GM19463 (cell line): ENCODE results near the gene SULF2.

Experiments
- ATAC-seq: cut with Tn5 transposase; IDR thresholded peaks from one replicate; pipeline ENCODE4 v1.9.1; 2021; ENCODE audit warnings: mild to moderate bottlenecking, moderate library complexity; ENCODE audit not compliant: unreplicated experiment

Gene SULF2

GRCh38 chr20:47688385-47689381 is 96.6 kb downstream of the SULF2 start:
- ATAC-seq, result no peak

- ATAC-seq, result no peak
Observed at GRCh38 chr20:47687095-47687987, 97.9 kb downstream of the SULF2 start.

GRCh38 chr20:47686545-47686944 is 98.7 kb downstream of the SULF2 start:
- no peak for ATAC-seq

GRCh38 chr20:47684306-47685080 is 100.8 kb downstream of the SULF2 start:
- ATAC-seq, result no peak

- no peak for ATAC-seq
Observed at GRCh38 chr20:47682916-47683315, 102.4 kb downstream of the SULF2 start.

- ATAC-seq, result no peak
Observed at GRCh38 chr20:47682028-47682783, 103.1 kb downstream of the SULF2 start.

- ATAC-seq, result no peak
Observed at GRCh38 chr20:47680804-47681529, 104.3 kb downstream of the SULF2 start.

GRCh38 chr20:47679462-47679861 is 105.8 kb downstream of the SULF2 start:
- no peak for ATAC-seq

- ATAC-seq, result no peak
Observed at GRCh38 chr20:47678536-47678935, 106.7 kb downstream of the SULF2 start.

GRCh38 chr20:47677635-47678453 is 107.4 kb downstream of the SULF2 start:
- ATAC-seq, result no peak

GRCh38 chr20:47676912-47677634 is 108.2 kb downstream of the SULF2 start:
- ATAC-seq, result no peak

- no peak for ATAC-seq
Observed at GRCh38 chr20:47676219-47676721, 109.0 kb downstream of the SULF2 start.

- no peak for ATAC-seq
Observed at GRCh38 chr20:47675190-47676142, 109.8 kb downstream of the SULF2 start.

- ATAC-seq, result no peak
Observed at GRCh38 chr20:47674686-47675085, 110.6 kb downstream of the SULF2 start.

GRCh38 chr20:47674145-47674544 is 111.1 kb downstream of the SULF2 start:
- no peak for ATAC-seq

- no peak for ATAC-seq
Observed at GRCh38 chr20:47673671-47673955, 111.7 kb downstream of the SULF2 start.
